H1 (cell line): ENCODE results near the gene SLC36A4.

Experiments used
- CEBPB ChIP-seq: IDR thresholded peaks from 2 replicates; pipeline ENCODE4 v1.6.1; 2012; ENCODE audit warnings: low read depth, low read length
- CTCF ChIP-seq, 3 experiments: IDR thresholded peaks; 1 replicate in 2 of 3; 2 replicates in 1 of 3; pipeline versions ENCODE4 v1.5.1 to v1.6.1; 2011; ENCODE audit warnings: low read length in 3 of 3, mild to moderate bottlenecking in 3 of 3, inconsistent platforms in 2 of 3, low read depth in 1 of 3, moderate library complexity in 1 of 3; ENCODE audit not compliant: insufficient read depth in 1 of 3; ENCODE audit errors: control extremely low read depth in 1 of 3
- EP300 ChIP-seq, 2 experiments: IDR thresholded peaks; 1 replicate in 1 of 2; 2 replicates in 1 of 2; pipeline ENCODE4 v1.6.1; 2011 to 2012; ENCODE audit warnings: low read depth in 2 of 2, low read length in 2 of 2, mild to moderate bottlenecking in 2 of 2, borderline replicate concordance in 1 of 2, inconsistent platforms in 1 of 2, moderate library complexity in 1 of 2
- EZH2 ChIP-seq: fragments of 200-600 bp; sonication (generic); IDR thresholded peaks from 2 replicates; pipeline ENCODE4 v1.7.1; 2012; ENCODE audit warnings: low read depth, mild to moderate bottlenecking, moderate library complexity, low read length, inconsistent platforms; ENCODE audit not compliant: severe bottlenecking
- JUND ChIP-seq: IDR thresholded peaks from 2 replicates; pipeline ENCODE4 v1.6.1; 2011; ENCODE audit warnings: mild to moderate bottlenecking, improper control_type of control experiment, low read length
- KDM5A ChIP-seq: fragments of 200-600 bp; IDR thresholded peaks from 2 replicates; pipeline ENCODE4 v1.7.1; 2012; ENCODE audit warnings: mild to moderate bottlenecking, low read length, inconsistent platforms, mixed read lengths
- MAX ChIP-seq: IDR thresholded peaks from 2 replicates; pipeline ENCODE4 v1.6.1; 2012; ENCODE audit warnings: inconsistent platforms
- POLR2A ChIP-seq, 2 experiments: IDR thresholded peaks; 1 replicate in 1 of 2; 2 replicates in 1 of 2; pipeline ENCODE4 v1.6.1; 2011; ENCODE audit warnings: low read depth in 2 of 2, low read length in 2 of 2, mild to moderate bottlenecking in 2 of 2; ENCODE audit errors: control extremely low read depth in 1 of 2
- RBBP5 ChIP-seq: IDR thresholded peaks from 2 replicates; pipeline ENCODE4 v1.7.1; 2012; ENCODE audit warnings: low read depth, mild to moderate bottlenecking, inconsistent platforms, low read length, moderate library complexity, borderline replicate concordance
- RFX5 ChIP-seq: IDR thresholded peaks from 2 replicates; pipeline ENCODE4 v1.6.1; 2011; ENCODE audit warnings: low read depth, low read length, improper control_type of control experiment, borderline replicate concordance
- SRF ChIP-seq: IDR thresholded peaks from 2 replicates; pipeline ENCODE4 v1.6.1; 2011; ENCODE audit warnings: mild to moderate bottlenecking, low read depth, low read length, moderate library complexity
- ZNF274 ChIP-seq: IDR thresholded peaks from 2 replicates; pipeline ENCODE4 v1.7.0; 2012; ENCODE audit warnings: low read length, borderline replicate concordance; ENCODE audit errors: extremely low read depth

GRCh38 chr11:93099806-93100205 lies 98.0 kb downstream of the SLC36A4 start:
- TF ChIP-seq RFX5 (no peak), ZNF274 (no peak), SRF (no peak), POLR2A (IDR thresholded peaks at IDR 0.05; ENCODE audit: control extremely low read depth in 1 of 2, low read depth in 2 of 2, low read length in 2 of 2) (no peak), EP300 (IDR thresholded peaks at IDR 0.05; ENCODE audit: borderline replicate concordance in 1 of 2, low read depth in 2 of 2, low read length in 2 of 2) (no peak), CTCF (IDR thresholded peaks at IDR 0.05; ENCODE audit: control extremely low read depth in 1 of 3, insufficient read depth in 1 of 3, low read depth in 1 of 3, low read length in 3 of 3) (no peak), JUND (no peak), KDM5A (no peak), EZH2 (no peak), MAX (no peak), CEBPB (no peak), RBBP5 (no peak)
